OCI-LY3 (cell line): ENCODE data around the gene NFATC3.

ENCODE experiments used
- H2AFZ ChIP-seq: fragments of 200-600, 300-600 bp; shearing (Covaris generic); 2 replicates; pipeline ENCODE4 v1.6.0; 2014; ENCODE audit warnings: antibody characterized with exemption, low read depth, low read length
- H3K27ac ChIP-seq: fragments of 200-600, 300-600 bp; sonication (generic); 2 replicates; pipeline ENCODE4 v1.5.1; 2014; ENCODE audit warnings: mild to moderate bottlenecking, low read length, moderate library complexity, mixed read lengths
- H3K27me3 ChIP-seq: fragments of 200-600, 300-600 bp; sonication (generic); 2 replicates; pipeline ENCODE4 v1.6.1; 2014; ENCODE audit warnings: low read depth, low read length, mixed read lengths
- H3K36me3 ChIP-seq: fragments of 200-600, 300-600 bp; sonication (generic); replicated peaks from 2 replicates; pipeline ENCODE3; 2014; ENCODE audit warnings: low read depth, low read length, mixed read lengths
- H3K4me1 ChIP-seq: fragments of 300-600, 200-600 bp; sonication (generic); 2 replicates; pipeline ENCODE4 v1.6.1; 2014; ENCODE audit warnings: low read length, mixed read lengths
- H3K4me2 ChIP-seq: fragments of 200-600, 300-600 bp; sonication (generic); 2 replicates; pipeline ENCODE4 v1.6.1; 2014; ENCODE audit warnings: low read length, mixed read lengths
- H3K4me3 ChIP-seq: fragments of 300-600, 200-600 bp; sonication (generic); 2 replicates; pipeline ENCODE4 v1.5.1; 2014; ENCODE audit warnings: antibody characterized with exemption, mild to moderate bottlenecking, low read length, moderate library complexity
- H3K79me2 ChIP-seq: fragments of 300-600, 200-600 bp; shearing (Covaris generic); 2 replicates; pipeline ENCODE4 v1.6.1; 2014; ENCODE audit warnings: mild to moderate bottlenecking, low read length, mixed read lengths
- H3K9ac ChIP-seq: fragments of 300-600, 200-600 bp; shearing (Covaris generic); 2 replicates; pipeline ENCODE4 v1.6.0; 2014; ENCODE audit warnings: mild to moderate bottlenecking, low read length, moderate library complexity
- H3K9me3 ChIP-seq: fragments of 200-600, 300-600 bp; shearing (Covaris generic); 2 replicates; pipeline ENCODE4 v1.6.1; 2014; ENCODE audit warnings: low read length, mixed read lengths; ENCODE audit not compliant: insufficient read depth
- H4K20me1 ChIP-seq: fragments of 200-600, 300-600 bp; sonication (generic); 2 replicates; pipeline ENCODE4 v1.6.1; 2016; ENCODE audit warnings: low read length, mixed read lengths; ENCODE audit not compliant: insufficient read depth
- EZH2phosphoT487 ChIP-seq: fragments of 200-600 bp; shearing (Covaris generic); IDR thresholded peaks from 2 replicates; pipeline ENCODE4 v1.6.1; 2018; ENCODE audit warnings: antibody characterized with exemption, mixed run types, low read depth
- TF ChIP-seq, protein P1 (sequence below): fragments of 200-600, 300-600 bp; sonication (generic); IDR thresholded peaks from 2 replicates; pipeline ENCODE4 v1.5.1; 2014; ENCODE audit warnings: antibody characterized with exemption, low read length, low read depth

The NFATC3 gene

DNA sequence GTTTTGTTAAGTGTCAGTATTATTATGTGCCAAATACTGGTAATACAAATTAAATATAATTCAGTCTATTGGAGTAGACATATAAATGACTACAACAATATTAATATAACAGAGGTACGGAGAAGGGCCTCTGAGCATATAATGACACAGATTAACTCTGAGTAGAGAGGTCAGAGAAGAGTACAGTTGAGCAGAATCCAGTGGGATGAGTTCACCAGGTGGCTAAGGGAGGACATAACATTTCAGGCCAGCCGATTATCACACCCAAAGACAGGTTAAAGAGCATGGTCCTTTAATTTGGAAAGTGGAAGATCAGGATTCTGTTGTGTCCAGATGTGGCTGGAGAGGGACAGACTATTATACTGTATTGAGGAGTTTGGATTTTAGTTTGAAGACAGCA lies 11.3 kb downstream of the NFATC3 start:
- peaks cover 13% of the 10 kb centered on the region for H3K4me1 ChIP-seq
- H2AFZ ChIP-seq = no peak overlapping the region
- no peaks in the 10 kb centered on the region for H3K36me3 ChIP-seq
- H3K79me2 ChIP-seq = peaks cover 99% of the 10 kb centered on the region
- no peaks in the 10 kb centered on the region for H3K9me3 ChIP-seq
- H3K27ac ChIP-seq = no peak overlapping the region
- no peak overlapping the region for H3K9ac ChIP-seq
- no peaks in the 10 kb centered on the region for H3K27me3 ChIP-seq
- H4K20me1 ChIP-seq = peaks cover 68% of the 10 kb centered on the region
- no peak overlapping the region for H3K4me2 ChIP-seq
- TF ChIP-seq EZH2phosphoT487 = no peak
- TF ChIP-seq, protein P1, sequence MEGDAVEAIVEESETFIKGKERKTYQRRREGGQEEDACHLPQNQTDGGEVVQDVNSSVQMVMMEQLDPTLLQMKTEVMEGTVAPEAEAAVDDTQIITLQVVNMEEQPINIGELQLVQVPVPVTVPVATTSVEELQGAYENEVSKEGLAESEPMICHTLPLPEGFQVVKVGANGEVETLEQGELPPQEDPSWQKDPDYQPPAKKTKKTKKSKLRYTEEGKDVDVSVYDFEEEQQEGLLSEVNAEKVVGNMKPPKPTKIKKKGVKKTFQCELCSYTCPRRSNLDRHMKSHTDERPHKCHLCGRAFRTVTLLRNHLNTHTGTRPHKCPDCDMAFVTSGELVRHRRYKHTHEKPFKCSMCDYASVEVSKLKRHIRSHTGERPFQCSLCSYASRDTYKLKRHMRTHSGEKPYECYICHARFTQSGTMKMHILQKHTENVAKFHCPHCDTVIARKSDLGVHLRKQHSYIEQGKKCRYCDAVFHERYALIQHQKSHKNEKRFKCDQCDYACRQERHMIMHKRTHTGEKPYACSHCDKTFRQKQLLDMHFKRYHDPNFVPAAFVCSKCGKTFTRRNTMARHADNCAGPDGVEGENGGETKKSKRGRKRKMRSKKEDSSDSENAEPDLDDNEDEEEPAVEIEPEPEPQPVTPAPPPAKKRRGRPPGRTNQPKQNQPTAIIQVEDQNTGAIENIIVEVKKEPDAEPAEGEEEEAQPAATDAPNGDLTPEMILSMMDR = no peak
- no peak overlapping the region for H3K4me3 ChIP-seq

GRCh38 chr16:68097088-68097487 lies 11.9 kb downstream of the NFATC3 start:
- peaks cover 98% of the 10 kb centered on the region for H3K79me2 ChIP-seq

GRCh38 chr16:68097895-68098294 lies 12.7 kb downstream of the NFATC3 start:
- Histone ChIP-seq H4K20me1 (peaks cover 79% of the 10 kb centered on the region), H3K79me2 (peaks cover 98% of the 10 kb centered on the region), H3K4me2 (no peak overlapping the region), H2AFZ (no peak overlapping the region), H3K9ac (no peak overlapping the region), H3K36me3 (no peaks in the 10 kb centered on the region), H3K27me3 (no peaks in the 10 kb centered on the region), H3K27ac (no peak overlapping the region), H3K4me3 (no peak overlapping the region), H3K4me1 (peaks cover 5% of the 10 kb centered on the region; the same call in 1 of the 2 replicates), H3K9me3 (no peaks in the 10 kb centered on the region)
- TF ChIP-seq EZH2phosphoT487 = no peak
- TF ChIP-seq, protein P1 = no peak

More at GRCh38 chr16:68097088-68097487, 11.9 kb downstream of the NFATC3 start:
- Histone ChIP-seq H3K36me3 (no peaks in the 10 kb centered on the region), H3K4me3 (no peak overlapping the region), H4K20me1 (peaks cover 73% of the 10 kb centered on the region), H3K4me2 (no peak overlapping the region), H3K4me1 (peaks cover 10% of the 10 kb centered on the region; the same call in 1 of the 2 replicates), H3K9ac (no peak overlapping the region), H3K27me3 (no peaks in the 10 kb centered on the region), H3K9me3 (no peaks in the 10 kb centered on the region), H2AFZ (no peak overlapping the region), H3K27ac (no peak overlapping the region)
- TF ChIP-seq EZH2phosphoT487 = no peak
- TF ChIP-seq, protein P1 = no peak

DNA sequence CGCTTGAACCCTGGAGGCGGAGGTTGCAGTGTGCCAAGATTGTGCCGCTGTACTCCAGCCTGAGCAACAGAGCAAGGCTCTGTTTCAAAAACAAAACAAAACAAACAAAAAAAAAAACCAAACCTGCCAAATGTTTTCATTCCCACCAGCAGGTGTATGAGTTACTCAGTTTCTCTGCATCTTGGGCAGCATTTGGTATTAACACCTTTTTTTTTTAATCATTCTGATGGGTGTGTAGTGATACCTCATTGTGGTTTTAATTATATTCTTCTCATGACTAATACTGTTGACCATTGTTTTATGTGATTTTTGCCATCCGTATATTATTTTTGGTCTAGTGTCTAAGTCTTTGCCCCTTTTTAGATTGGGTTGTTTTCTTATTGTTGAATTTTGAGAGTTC lies 15.3 kb downstream of the NFATC3 start:
- H3K27ac ChIP-seq = no peak overlapping the region
- peaks cover 56% of the 10 kb centered on the region for H4K20me1 ChIP-seq
- no peak overlapping the region for H3K4me2 ChIP-seq

More for the DNA sequence above, 15.3 kb downstream of the NFATC3 start:
- H3K4me1 ChIP-seq = no peaks in the 10 kb centered on the region
- no peaks in the 10 kb centered on the region for H3K36me3 ChIP-seq
- no peak for TF ChIP-seq EZH2phosphoT487
- TF ChIP-seq, protein P1 = no peak
- H2AFZ ChIP-seq = no peak overlapping the region
- H3K9me3 ChIP-seq = no peaks in the 10 kb centered on the region
- no peak overlapping the region for H3K9ac ChIP-seq
- H3K4me3 ChIP-seq = no peak overlapping the region
- H3K27me3 ChIP-seq = no peaks in the 10 kb centered on the region
- peaks cover 97% of the 10 kb centered on the region for H3K79me2 ChIP-seq
